ENCODE data around the gene PAK4.

The PAK4 gene

DNA sequence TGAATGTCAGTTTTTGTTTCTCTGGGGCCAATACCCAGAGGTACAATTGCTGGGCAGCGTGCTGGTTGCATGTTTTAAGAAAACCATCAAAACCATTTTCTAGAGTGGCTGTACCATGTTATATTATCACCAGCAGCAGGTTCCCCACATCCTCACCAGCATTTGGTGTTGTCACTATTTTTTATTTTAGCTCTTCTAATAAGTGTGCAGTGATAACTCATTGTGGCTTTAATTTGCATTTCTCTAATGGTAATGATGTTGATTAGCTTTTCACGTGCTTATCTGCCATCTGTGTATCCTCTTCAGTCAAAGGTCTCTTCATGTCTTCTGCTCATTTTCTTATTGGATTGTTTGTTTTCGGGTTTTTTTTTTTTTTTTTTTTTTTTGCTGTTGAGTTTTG lies 21.9 kb downstream of the PAK4 start:
- no peak for DNase-seq

DNA sequence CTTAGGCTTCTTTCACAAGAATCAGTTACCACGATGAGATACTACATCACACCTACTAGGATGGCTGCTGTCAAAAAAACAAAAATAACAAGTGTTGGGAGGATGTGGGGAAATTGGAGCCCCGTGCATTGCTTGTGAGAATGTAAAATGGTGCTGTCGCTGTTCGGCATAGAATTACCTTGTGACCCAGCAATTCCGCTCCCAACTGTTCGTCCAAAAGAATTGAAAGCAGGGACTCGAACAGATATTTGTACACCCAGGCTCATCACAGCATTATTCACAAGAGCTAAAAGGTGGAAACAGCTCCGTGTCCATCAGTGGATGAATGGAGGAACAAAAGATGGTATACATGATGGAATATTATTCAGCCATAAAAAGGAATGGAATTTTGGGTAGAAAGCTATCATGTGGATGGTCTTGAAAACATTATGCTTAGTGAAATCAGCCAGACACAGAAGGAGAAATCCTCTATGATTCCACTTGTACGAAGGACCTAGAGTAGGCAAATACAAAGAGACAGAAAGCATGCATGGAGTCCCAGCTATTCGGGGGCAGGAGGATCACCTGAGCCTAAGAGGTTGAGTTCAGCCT lies 23.4 kb downstream of the PAK4 start:
- no peak for DNase-seq

DNA sequence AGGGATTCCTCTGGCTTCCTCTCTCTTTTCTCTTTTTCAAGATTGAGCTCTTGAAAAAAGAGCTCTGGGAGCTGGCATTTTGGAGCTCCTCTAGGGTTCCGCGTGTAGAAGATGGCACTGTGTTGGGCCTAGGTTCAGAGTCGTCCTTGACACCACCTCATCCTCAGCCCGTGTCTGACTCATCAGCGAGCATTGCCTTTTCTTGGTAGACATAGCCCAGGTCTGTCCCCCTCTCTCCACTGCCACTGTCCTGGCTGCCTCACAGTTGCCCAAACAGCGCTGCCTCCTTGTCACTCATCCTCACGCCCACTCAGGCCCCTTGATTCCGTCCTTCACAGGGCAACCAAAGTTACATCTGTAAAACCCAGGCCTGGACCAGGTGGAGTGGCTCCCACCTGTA lies 24.6 kb downstream of the PAK4 start:
- no peak for DNase-seq

DNA sequence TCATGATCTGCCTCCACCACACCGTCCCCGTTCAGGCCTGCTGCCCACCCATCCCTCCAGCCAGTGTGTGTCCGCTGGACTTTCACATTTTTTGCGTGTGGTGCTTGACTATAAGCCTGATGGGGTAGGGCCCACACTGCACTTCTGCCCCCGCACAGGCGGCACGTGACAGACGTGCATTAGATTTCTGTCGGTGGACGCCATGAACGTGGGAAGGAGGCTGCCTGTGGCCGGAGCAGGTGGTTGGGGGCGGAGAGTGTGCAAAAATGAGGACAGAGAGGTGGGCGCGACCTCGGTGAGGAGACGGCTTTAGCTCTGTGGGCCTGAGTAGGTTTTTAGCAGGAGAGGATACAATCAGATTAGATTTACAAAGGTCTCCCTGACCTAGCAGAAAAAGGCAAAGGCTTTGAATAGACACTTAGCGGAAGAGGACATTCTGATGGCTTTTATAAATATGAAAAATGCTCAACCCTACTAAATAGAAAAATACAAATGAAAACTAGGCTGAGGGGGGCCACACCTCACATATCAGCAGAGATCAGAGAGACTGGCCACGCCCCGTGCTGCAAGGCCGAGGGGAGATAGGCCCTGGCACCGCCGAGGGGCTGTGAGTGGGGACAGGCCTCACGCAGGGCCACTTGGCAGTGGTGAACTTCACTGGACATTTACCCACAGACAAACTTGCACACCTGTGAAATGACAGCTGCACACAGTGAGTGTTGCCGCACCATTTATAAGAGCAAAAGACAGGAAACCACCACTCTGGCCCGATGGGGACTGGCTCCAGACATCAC lies 25.4 kb downstream of the PAK4 start:
- no peak for DNase-seq

DNA sequence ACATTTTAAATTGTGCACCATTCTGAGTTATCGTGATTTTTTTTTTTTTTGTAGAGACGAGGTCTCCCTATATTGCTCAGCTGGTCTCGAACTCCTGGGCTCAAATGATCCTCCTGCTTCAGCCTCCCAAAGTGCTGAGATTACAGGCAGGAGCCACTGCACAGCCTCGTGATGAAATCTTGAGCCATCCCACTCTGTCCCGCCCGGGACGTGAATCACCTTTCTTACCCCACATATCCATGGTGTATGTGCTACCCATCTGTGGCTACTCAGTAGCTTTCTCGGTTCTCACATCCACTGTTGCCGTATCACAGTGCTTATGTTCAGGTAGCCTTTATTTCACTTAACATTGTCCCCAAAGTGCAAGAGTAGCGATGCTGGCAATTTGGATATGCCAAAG lies 26.5 kb downstream of the PAK4 start:
- no peak for DNase-seq

DNA sequence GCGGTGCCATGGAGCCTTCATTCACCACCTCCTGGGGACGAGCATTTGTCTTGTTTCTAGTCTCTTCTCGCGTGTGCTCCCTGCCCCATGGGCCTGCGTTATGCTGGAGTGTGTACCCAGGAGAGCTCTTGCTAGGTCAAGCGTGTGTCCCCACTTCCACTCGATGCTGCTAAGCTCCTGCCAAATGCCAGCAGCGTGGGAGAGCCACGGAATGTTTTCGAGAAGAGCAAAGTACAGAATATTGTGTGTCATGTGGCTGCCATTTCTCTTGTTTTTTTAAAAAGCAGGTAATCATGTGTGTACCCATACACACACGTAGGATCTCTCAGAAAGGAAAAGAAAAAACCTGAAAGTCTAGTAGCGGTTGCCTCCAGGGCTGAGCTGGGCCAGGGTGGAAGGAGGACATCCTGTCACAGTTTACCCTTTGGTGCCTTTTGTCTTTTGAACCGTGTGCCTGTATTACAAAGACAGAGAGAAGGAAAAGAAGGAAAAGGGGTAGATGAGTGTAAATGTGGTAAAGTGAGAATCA lies 28.6 kb downstream of the PAK4 start:
- DNase-seq, result no peak

DNA sequence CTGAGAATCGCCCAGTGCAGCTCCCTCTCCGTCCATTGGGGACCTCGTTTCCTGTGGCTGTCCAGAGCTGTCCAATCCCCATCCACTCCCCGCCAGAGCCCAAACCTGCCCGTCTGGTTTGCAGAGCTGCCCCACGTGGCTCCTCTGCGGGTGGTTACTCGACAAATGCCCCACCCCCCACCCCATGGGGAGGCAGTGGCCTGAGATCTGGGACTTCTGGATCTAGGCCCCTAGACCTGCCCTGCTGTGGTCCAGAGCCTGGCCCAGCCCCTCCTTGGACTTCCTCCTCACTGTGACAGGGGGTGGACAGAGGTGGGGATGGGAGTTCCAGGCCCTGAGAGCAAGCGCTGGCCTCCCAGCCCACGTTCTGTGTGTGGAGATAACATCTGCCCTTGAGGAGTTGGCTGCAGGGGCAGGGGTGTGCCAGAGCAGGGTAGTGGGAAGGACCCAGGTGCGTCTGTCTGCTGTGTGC lies 29.1 kb downstream of the PAK4 start:
- DNase-seq, result no peak

DNA sequence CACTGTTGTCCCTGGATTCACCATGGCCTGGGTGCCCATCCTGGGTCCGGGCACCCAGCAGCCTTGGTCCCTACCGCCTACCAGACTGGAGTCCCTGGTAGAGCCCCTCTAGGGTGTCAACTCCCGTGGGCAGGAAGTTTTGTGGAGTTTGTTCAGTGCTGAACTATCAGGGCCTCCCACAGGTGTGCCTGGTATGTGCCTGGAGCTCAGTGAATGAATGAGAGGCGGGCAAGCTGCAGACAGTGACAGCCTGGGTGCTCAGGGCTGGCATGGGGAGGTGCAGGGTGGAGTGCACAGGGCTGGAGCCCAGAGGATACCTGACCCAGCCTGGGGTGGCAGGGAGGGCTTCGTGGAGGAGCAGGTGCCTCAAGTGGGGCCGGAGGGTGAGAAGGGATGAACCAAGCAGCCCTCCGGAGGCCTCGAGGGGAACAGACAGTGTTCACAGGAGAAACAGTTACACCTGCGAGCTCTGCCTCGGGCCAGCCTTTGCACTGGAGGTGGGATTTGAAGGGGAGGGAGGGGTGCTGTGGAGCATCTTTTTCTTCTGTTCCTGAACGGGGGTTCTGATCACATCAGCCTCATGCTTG lies 29.6 kb downstream of the PAK4 start:
- DNase-seq, result no peak

DNA sequence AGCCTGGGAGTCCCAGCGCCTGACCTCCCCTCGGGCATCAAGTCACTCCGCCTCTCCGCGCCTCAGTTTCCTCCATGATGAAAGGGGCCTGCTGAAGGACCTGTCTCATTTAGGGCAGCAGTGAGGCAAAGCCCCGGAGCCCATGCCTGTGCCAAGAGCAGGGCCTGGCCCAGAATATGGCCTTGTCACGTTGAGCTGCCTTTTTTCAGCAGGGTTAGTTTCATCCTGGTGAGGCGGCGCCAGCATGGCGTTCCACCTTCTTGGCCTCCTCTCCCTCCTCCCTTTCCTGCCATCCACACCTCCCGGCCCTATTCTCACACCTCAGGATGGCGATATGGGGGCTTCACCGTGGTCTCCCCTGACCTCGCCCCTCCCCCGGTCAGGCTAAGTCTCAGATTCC lies 30.2 kb downstream of the PAK4 start:
- no peak for DNase-seq

DNA sequence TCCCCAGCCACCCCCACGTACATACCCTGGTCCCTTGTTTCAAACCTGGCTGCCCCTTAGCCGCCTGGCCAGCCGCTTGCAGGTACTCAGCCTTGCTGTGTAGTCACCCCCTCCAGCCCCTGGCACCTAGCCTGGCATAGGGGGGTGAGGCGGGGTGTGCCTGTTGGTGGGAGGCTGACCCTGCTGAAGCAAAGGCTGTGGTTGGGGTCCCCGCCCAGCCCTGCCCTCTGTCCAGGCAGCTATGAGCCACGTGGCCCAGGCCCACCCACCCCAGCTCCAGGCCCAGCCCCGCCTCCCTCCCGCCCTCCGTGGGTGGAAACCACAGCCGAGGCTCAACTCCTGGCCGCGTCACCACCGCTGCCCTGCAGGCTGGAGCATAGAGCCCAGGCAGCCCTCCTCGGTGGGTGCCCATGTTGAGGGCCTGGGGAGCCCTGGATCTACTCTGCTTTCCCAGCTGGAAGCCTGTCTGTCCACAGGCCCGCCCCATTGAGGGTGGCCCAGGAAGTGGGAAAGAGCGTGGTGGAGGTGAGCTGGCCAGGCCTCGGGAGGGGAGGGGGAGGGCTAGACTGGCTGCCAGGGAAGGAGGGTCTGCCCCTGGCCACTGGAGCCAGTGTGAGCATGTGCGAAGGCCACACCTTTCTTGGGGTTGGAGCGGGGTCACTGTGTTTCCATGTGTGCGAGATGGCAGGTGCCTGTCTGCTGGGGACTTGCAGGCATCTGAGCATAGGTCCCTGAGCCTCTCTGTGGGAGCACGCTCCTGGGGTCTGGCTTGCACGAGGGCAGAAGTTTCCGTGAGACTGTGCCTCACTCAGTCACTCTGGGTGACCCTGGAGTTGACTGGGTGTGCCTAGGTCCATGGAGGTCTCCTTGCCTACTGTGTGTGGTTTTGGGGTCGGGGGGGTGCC lies 31.0 kb downstream of the PAK4 start:
- no peak for DNase-seq

DNA sequence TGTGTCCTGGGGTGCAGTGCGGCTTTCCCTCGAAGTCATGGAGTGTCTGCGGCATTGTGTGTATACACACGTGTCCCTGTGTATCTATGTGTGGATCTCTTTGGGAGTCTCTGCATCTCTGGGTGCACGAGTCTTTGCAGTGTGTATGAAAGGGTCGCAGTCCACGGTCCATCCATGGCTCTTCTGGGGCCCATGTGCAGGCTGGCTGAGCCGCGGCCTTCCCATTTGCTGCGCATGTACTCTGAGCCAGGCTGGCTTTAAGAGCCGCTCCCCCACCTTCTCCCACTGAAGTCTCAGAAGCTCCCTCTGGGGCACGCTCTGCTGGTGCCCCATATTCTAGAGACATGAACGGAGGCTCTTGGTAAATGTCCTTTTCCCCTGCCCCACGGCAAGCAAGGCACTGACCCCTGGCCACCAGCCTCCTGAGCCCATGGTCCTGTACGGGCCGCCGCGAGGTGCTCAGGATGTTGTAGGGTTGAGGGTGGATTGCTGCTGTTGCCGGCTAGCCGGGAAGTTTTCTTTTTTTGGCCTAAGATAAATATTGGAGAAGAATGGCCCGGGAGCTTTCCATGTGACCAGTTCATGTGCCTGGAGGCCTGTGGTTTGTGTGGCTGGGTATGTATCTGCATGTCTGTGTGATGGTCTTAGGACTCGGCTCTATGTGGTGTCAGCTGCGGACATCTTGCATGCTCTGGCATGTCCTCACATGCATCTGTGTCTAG lies 31.9 kb downstream of the PAK4 start:
- DNase-seq, result no peak

DNA sequence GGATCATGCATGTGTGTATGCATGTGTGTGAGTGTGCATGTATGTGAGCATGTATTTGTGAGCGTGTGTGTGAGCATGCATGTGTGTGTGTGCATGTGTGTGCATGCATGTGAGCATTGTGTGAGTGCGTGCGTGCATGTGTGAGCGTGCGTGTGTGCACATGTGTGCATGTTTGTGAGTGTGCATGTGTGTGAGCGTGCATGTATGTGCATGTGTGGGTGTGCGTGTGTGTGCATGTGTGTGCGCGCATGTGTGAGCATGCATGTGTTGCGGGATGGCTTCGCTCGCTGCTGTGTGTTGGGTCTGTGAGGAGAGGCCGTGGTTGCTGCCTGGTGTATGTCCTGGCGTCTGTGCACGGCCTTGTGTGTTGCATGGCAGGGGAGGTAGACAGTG lies 32.4 kb downstream of the PAK4 start:
- DNase-seq, result no peak

DNA sequence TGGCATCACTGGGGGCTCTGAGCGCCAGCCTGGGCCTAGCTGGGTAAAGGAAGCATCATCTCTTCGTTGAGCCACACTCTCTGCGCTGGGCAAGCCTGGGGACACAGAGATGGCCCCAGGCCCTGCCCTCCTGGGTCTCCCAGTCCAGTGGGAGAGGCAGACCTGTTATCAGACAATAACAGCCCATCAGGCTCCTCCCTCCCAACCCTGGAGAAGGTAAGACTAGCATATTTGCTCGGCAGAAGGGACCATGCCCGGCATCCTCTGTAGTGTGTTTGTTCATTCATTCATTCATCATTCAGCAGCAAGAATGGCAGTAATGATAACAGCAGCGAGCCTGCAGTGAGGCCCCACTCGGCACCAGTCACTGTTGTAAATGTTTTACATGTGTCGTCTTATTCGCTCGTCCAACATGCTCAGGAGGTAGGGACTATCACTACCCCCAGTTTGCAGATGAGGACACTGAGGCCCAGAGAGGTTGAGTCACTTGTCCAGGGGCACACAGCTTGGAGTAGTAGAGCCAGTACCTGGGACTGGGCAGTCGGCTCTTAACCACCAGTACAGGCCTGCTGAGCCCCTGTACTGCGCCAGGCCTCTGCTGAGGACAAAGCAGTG lies 33.2 kb downstream of the PAK4 start:
- no peak for DNase-seq

DNA sequence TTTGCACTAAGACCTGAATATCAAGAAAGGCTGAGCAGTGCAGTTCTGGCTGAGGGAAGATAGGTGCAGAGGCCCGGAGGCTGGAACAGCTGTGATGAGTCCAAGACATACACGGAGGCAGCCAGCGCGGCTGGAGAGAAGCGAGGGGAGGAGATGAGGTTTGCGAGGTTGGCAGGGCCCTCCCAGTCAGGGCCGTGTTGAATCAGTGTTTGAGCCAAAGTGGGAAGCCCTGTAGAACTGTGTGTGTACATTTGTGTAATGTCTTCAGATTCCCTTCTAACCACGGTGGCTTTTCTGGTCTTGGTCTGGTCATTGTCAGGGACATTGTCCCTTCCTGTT lies 34.9 kb downstream of the PAK4 start:
- no peak for DNase-seq

DNA sequence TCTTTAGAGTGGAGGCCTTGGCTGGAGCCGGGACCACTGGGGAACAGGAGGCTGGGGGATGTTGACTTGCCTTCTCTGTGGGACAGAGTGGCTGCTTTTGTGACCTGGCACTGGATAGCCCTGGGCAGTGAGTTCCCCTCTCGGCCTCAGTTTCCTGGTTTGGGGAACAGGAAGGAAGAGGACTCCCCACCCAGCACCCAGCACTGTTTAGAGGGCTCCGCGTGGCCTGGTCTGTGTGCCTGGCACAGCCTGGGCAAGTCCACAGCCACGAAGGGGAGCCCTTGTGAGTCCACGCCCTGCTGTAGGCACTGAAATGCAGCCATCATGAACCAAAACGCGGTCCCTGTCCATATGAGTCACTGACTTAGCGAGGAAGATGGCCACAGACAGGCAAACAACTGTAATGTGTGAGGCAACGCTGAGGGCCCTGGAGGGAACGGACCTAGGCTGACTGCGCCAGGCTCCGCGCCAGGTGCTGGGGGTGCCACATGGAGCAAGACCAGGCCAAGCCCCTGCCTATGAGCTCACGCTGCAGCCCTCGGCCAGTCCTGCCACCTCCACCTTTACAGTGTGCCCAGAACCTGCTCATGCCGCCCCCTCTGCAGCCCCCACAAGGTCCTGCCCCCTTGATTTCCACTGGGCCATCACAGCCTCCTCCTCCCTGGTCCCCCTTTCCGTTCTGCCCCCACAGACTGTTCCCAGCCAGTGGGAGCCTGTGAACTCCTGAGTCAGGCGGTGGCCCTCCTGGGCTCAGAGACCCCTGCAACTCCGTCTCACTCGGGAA lies 35.5 kb downstream of the PAK4 start:
- no peak for DNase-seq

DNA sequence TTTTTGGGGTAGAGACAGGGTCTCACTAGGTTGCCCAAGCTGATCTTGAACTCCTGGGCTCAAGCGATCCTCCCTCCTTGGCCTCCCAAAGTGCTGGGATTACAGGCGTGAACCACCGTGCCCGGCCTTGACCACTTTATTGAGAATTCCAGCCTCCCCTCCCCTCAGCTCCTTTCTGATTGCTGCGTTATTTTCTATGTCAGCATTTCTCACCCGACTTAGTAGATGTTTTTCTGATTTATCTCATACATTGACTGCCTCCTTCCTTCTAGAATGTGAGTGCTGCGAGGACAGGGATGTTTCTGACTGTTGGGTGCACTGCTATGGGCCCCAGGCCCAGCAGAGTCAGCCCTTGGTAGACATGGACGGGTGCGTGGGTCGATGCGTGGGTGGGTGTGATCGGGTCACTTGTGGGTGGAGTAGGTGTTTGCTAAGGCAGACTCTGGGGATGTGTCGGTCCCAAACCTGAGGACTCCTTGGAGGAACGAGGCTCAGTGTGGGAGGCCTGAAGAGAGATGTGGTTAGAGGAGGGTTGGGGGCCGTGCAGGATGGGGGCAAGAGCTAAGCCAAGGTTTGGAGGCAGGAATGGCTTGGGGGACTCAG lies 37.0 kb downstream of the PAK4 start:
- DNase-seq, result no peak

DNA sequence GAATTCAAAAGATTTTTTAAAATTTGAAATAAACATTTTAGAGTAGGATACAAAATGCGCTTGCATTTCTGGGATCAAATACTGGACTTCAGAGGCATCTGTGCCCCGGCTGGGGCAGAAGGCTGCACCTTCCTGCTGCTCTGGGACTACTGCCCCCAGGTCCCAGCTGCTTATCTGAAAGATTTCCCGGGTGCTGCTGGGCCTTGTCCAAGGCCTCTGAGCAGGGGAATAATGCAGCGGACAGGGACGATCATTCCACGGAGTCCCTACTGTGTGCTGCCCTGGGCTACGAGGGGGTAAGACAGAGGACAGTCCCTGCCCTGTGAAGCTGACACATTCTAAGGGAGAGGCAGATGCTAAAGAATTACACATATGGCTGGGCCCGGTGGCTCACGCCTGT lies 38.0 kb downstream of the PAK4 start:
- no peak for DNase-seq

DNA sequence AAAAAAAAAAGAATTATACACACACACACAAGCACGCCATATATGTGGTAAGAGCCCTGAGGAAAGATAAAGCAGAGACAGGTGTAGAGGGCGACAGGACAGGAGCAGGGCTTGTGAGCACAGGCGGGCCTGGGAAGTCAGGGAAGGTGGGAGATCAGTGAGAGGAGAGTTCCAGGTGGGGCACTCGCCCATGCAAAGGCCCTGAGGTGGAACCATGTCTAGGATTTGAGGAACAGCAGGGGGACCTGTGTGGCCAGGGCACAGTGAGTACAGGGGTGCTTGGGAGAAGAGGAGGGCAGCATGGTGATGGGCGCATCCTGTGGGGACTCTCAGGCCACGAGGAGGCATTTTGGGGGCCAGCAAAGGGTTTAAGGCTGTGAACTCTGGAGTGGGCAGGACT lies 38.7 kb downstream of the PAK4 start:
- no peak for DNase-seq

DNA sequence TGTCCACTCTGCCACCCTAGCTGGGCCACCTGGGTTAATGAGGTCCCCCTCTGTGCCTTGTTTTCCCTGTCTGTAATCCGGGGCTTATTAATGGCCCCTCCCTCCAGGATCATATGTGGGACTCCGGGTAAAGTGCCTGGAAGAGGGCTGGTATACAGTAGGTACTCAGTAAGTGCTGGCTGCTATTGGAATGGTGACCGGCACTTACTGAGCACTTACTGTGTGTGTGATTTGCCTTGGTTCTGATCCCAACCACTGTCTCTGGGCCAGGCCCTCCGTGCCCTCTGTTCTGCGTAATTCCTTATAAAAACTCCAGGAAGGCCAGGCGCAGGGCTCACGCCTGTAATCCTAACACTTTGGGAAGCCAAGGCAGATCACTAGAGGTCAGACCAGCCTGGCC lies 40.3 kb downstream of the PAK4 start:
- DNase-seq, result no peak

DNA sequence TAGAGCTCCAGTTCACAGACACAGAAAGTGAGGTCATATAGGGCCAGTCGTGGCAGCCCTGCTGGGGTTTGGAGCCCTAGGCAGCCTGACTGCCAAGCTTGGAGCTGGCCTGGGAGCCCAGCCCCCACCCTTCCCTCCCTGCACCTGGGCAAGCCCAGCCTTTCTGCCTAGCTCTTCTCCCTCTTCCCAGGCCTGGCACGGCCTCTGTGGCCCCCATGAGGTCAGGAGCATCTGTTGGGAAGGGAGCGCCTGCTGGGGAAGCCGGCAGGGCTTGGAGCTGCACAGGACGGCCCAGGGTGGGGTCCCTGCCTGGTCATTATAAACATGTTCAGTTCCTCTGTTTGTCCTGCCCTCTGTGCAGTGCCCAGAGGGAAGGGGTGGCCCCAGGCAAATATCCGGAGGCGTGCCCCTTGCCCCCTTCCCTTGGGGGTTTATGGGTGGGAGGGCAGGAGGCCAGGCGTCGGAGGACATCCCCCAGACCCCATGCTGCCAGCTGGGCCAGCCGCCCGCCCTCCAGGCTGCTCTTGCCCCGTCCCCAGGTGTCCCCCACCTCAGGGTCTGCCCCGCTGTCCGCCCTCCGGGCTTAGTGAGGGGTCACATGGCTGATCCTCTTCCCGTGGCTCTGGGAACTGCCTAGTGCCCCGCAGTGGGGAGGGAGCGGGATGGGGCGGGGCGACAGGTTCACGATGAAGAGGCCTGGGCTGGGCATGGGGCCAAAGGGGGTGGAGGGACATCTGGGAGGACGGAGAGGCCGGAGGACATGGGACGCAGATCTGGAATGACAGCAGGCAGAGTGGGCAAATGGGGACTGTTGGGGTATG lies 41.2 kb downstream of the PAK4 start:
- DNase-seq, result no peak

All from activated CD4-positive, CD25-positive, alpha-beta regulatory T cell (primary cell).